Measurements from ENCODE around the gene CCDC120.

Gene CCDC120

GRCh38 chrX:49102190-49102589 lies 43.4 kb downstream of the CCDC120 start:
- no peak for DNase-seq (ENCODE audit: low read depth, low spot score)

GRCh38 chrX:49103637-49104036 lies 44.8 kb downstream of the CCDC120 start:
- no peak for DNase-seq (ENCODE audit: low read depth, low spot score)

DNA sequence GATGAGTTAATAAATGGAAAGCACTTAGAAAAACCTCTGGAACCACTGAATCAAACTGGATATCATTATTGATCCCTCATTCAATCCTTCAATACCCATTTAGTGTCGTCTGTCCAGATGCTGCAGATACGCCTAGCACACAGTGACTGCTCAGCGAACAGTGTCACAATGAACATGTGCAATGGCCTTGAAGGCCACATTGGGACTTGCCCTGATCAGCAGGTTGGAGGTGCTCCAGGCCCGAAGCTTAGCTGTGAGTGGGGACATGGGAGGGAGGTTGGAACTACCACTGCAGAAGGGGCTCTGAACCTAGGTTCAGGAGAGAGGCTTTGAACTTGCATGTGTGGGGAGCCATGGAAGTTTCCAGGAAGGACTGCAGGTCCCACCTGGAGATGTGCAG lies 47.5 kb downstream of the CCDC120 start:
- no peak for DNase-seq (ENCODE audit: low read depth, low spot score)

- DNase-seq (ENCODE audit: low read depth, low spot score): no peak
These were observed 48.1 kb downstream of the CCDC120 start for GRCh38 chrX:49106930-49107329.

DNA sequence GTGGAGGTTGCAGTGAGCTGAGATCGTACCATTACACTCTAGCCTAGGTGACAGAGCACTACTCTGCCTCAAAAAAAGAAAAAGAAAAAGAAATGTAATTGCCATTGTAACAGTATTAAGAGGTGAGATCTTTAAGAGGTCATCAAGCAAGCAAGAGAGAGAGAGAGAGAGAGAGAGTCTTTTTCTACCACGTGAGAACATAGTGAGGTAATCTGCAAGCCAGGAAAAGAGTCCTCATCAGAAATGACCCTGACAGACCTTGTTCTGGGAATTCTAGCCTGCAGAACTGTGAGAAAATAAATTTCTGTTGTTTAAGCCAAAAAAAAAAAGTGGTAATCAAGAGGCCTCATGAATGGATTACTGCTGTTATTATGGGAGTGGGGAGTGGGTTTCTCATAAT lies 49.8 kb downstream of the CCDC120 start:
- DNase-seq (ENCODE audit: low read depth, low spot score): no peak

DNA sequence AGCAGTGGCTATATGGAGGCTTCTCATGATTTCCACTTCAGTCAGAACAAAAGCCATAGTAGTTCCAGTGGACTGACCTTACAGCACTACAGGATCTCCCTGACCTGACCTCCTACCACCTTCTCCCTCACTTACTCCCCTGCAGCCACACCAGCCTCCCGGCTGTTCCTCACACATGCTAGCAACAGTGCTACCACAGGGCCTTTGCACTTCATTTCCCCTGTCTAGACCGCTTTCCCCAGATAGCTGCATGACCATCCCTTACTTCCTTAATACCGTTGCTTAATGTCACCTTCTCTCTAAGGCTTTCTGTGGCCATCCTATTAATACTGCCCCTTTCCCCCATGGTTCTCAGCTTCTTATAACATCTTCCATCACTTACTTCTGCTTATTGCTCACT lies 51.6 kb downstream of the CCDC120 start:
- no peak for DNase-seq (ENCODE audit: low read depth, low spot score)

GRCh38 chrX:49111791-49112190 lies 53.0 kb downstream of the CCDC120 start:
- no peak for DNase-seq (ENCODE audit: low read depth, low spot score)

DNA sequence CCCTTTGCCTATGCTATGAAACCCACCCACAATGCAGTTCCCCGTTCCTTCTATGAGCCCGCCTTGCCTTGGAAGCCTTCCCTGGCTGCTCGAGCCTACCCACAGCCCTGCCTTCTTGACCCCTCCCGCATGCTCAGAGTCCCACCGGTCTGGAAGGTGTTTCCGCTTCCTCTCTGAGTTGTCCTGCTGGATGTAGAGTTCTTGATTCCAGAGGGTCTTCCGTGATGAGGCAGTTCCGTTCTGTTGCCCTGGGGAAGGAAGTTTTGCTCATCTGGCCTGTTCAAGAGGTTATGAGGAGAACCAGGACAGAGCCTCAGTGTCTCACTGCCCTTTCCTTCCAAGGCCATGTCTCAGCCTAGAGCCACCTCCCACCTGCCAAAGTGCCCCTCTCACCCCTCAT lies 57.3 kb downstream of the CCDC120 start:
- no peak for DNase-seq (ENCODE audit: low read depth, low spot score)

- no peak for DNase-seq (ENCODE audit: low read depth, low spot score)
These were observed 57.9 kb downstream of the CCDC120 start for GRCh38 chrX:49116716-49117115.

GRCh38 chrX:49117581-49117980 lies 58.8 kb downstream of the CCDC120 start:
- no peak for DNase-seq (ENCODE audit: low read depth, low spot score)
